Large intestine (tissue), 3 donors: Measurements from ENCODE around the gene S100A7A. TPM values are rescaled to one million over a fixed set of nuclear protein-coding genes. Genes with fewer than 3 reads are reported as not detected.
"Not testable (repeated sequence)": the region's sequence is repeated elsewhere in the genome, so short reads cannot be mapped to it uniquely, and the experiment has no call there.

Source experiments
- DNase-seq, 2 donors: peaks; one replicate each; pipeline versions ENCODE4 v3.0.0 to v3.0.0-alpha.2; 2013
- H3K27ac ChIP-seq: one replicate; pipeline ENCODE4 v1.5.1; 2013; ENCODE audit warnings: low read length
- H3K27me3 ChIP-seq: 2 replicates; pipeline ENCODE4 v1.6.1; 2013; ENCODE audit warnings: low read length; ENCODE audit not compliant: control insufficient read depth, insufficient read depth
- H3K36me3 ChIP-seq: 2 replicates; pipeline ENCODE4 v1.6.1; 2013; ENCODE audit warnings: low read length; ENCODE audit not compliant: control insufficient read depth, insufficient read depth
- H3K4me1 ChIP-seq: one replicate; pipeline ENCODE4 v1.6.1; 2013; ENCODE audit warnings: low read length; ENCODE audit not compliant: control insufficient read depth, insufficient read depth
- H3K4me3 ChIP-seq: one replicate; pipeline ENCODE4 v1.5.1; 2013; ENCODE audit warnings: low read length
- H3K9me3 ChIP-seq: one replicate; pipeline ENCODE4 v1.6.1; 2013; ENCODE audit warnings: mild to moderate bottlenecking, low read depth, low read length, moderate library complexity; ENCODE audit not compliant: control insufficient read depth
- WGBS: methylation state at CpG from one replicate; pipeline ENCODE4 v1.1.5; 2013; ENCODE audit warnings: low lambda C conversion rate; ENCODE audit not compliant: insufficient coverage; 5-methylcytosine and 5-hydroxymethylcytosine counted together
- polyA plus RNA-seq: library from polyadenylated mRNA; unstranded; fragments of 120-200 nt; gene quantifications from one replicate; pipeline ENCODE4 v1.2.1, GENCODE V29; 2013

The S100A7A gene
- polyA plus RNA-seq, 1 donor: not detected

- no peak for DNase-seq
- Histone ChIP-seq H3K36me3 (no peaks in the 10 kb centered on the region), H3K27ac (no peak overlapping the region), H3K27me3 (no peaks in the 10 kb centered on the region), H3K4me3 (no peak overlapping the region), H3K4me1 (no peaks in the 10 kb centered on the region), H3K9me3 (no peaks in the 10 kb centered on the region)
- WGBS: 100% methylated on average over 1 of the region's 11 CpGs
These were observed 12.8 kb upstream of the S100A7A start for GRCh38 chr1:153403421-153404085.

DNA sequence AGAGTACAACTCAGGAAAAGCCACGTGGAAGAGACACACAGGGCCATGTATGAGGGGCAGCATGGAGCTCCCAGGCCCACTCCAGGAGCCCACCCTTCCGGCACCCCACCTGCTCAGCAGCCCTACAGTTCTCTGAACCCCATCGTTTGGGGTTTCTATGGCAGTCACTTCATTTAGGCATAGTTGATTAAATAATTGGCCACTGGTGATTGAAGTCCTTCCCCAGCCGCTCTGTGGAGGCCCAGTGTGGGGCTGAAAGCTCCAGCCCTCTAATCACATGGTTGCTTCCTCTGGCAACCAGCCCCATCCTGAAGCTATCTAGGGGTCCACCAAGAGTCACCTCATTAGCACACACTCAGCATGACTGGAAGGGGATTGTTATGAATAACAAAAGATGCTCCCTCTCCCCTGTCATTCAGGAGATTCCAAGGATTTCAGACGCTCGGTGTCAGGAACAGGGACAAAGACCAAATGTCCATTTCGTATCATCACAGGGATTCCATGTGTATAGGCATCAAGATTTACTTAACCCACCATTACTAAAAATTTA, 12.2 kb upstream of the S100A7A start:
- no peak for DNase-seq
- H3K4me1 ChIP-seq: no peaks in the 10 kb centered on the region
- no peak overlapping the region for H3K4me3 ChIP-seq
- WGBS: no CpG with 5 or more reads among the region's 7 CpGs
- H3K9me3 ChIP-seq: no peaks in the 10 kb centered on the region
- H3K36me3 ChIP-seq: no peaks in the 10 kb centered on the region
- H3K27ac ChIP-seq: no peak overlapping the region
- no peaks in the 10 kb centered on the region for H3K27me3 ChIP-seq

DNA sequence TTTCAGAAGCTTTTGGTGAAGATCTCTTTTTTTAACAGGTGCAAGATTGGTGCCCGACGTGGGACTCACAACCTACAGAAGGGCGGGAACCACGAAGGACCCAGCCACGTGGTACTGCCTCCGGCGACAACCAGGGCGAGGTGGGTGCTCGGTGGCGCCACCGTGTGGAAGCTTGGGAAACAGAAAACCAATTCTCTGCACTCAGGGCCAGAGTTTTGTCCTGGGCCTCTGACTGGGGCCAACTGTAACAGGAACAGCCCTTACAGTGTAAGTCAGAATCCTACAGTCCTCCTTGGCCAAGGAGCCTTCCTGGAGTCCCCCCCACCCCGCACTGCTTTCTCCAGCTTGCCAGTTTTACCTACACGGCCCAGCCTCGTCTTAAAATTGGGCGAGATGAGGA, 11.6 kb upstream of the S100A7A start:
- H3K4me1 ChIP-seq: no peaks in the 10 kb centered on the region
- no peaks in the 10 kb centered on the region for H3K9me3 ChIP-seq
- H3K36me3 ChIP-seq: no peaks in the 10 kb centered on the region
- DNase-seq: no peak
- WGBS: no CpG with 5 or more reads among the region's 15 CpGs
- no peak overlapping the region for H3K4me3 ChIP-seq
- H3K27ac ChIP-seq: no peak overlapping the region
- no peaks in the 10 kb centered on the region for H3K27me3 ChIP-seq

DNA sequence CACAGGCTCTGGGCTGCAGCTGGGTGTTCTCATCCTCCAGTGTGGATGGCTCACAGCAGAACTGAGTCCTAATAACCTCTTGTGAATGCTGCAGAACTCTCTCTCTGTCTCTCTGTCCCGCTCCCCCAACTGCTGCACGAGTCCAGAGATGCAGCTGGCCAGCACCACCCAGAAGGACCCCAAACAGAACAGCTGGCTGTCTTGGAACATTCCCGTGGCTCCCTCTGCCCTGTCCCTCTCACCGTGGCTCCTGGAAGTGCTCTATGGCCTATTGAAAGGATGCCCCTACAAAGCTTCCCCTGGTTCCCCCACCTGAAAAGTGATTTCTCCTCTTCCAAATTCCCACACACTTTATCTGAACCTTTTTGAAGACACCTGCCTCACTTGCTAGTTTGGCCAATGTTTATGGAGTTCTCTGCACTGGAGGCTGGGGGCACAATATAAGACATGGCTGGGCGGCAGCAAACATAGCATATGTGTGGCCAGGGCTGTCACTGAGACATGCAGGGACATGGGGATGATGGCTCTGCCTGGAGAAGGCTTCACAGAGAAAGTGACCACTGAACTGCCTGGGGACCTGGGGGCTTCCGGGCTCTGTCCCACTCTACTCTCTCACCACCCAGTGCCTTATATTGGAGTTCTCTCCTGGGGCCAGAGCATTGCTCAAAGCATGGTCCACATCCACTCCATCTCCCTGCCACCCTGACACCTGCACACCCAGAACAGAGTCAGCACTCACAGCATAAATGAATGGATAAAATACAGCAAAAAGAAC, 10.3 kb upstream of the S100A7A start:
- H3K9me3 ChIP-seq, H3K4me1 ChIP-seq, H3K4me3 ChIP-seq, H3K27me3 ChIP-seq, H3K36me3 ChIP-seq, DNase-seq, H3K27ac ChIP-seq: not testable (repeated sequence)
- WGBS: no CpG with 5 or more reads among the region's 6 CpGs

DNA sequence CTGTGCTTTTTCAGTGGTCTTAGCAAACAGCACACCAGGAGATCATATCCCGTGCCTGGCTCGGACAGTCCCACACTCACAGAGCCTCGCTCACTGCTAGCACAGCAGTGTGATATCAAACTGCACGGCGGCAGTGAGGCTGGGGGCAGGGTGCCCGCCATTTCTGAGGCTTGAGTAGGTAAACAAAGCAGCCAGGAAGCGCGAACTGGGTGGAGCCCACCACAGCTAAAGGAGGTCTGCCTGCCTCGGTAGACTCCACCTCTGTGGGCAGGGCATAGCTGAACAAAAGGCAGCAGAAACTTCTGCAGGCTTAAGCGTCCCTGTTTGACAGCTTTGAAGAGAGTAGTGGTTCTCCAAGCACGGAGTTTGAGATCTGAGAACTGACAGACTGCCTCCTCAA, 9.0 kb upstream of the S100A7A start:
- H3K27ac ChIP-seq, H3K4me1 ChIP-seq, H3K27me3 ChIP-seq, DNase-seq, H3K9me3 ChIP-seq, H3K4me3 ChIP-seq, H3K36me3 ChIP-seq: not testable (repeated sequence)
- no CpG with 5 or more reads among the region's 11 CpGs for WGBS

DNA sequence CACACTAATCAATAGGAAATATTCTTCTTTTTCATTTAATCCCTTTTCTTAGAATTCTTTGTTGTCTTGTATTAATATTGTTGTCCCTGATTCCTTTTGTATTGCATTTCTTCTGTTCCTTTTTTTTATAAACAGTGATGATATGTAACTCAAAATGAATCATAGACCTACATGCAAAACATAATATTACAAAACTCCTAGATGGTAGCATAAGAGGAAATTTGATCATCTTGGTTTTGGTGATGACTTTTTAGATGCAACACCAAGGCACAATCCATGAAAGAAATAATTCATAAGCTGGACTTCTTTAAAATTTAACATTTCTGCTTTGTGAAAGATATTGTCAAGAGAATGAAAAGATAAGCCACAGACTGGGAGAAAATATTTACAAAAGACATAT, 2.4 kb upstream of the S100A7A start:
- not testable (repeated sequence) for H3K27ac ChIP-seq, H3K36me3 ChIP-seq, H3K4me1 ChIP-seq, H3K4me3 ChIP-seq, DNase-seq, H3K27me3 ChIP-seq, H3K9me3 ChIP-seq

GRCh38 chr1:153417136-153417888, 992 bp downstream of the S100A7A start:
- H3K9me3 ChIP-seq: no peaks in the 10 kb centered on the region
- H3K36me3 ChIP-seq: no peaks in the 10 kb centered on the region
- no peaks in the 10 kb centered on the region for H3K27me3 ChIP-seq
- no CpG with 5 or more reads among the region's 12 CpGs for WGBS
- no peak overlapping the region for H3K4me3 ChIP-seq
- H3K27ac ChIP-seq: no peak overlapping the region
- no peak for DNase-seq
- H3K4me1 ChIP-seq: no peaks in the 10 kb centered on the region

- H3K27ac ChIP-seq, H3K9me3 ChIP-seq, H3K27me3 ChIP-seq, H3K4me1 ChIP-seq, H3K36me3 ChIP-seq, DNase-seq, H3K4me3 ChIP-seq: not testable (repeated sequence)
- WGBS: 40% methylated on average over 1 of the region's 7 CpGs
These were observed 2.6 kb downstream of the S100A7A start for GRCh38 chr1:153418758-153419435.

GRCh38 chr1:153419436-153419793, 3.1 kb downstream of the S100A7A start:
- not testable (repeated sequence) for H3K36me3 ChIP-seq, H3K4me3 ChIP-seq, H3K27me3 ChIP-seq, DNase-seq, H3K27ac ChIP-seq, H3K4me1 ChIP-seq, H3K9me3 ChIP-seq
- WGBS: no CpG with 5 or more reads among the region's 2 CpGs

- Histone ChIP-seq H3K36me3 (no peaks in the 10 kb centered on the region), H3K9me3 (no peaks in the 10 kb centered on the region), H3K4me1 (no peaks in the 10 kb centered on the region), H3K27ac (no peak overlapping the region), H3K27me3 (no peaks in the 10 kb centered on the region), H3K4me3 (no peak overlapping the region)
- WGBS: 29% methylated on average over 1 of the region's 2 CpGs
- DNase-seq: no peak
These were observed 4.0 kb downstream of the S100A7A start for GRCh38 chr1:153420306-153420705.
